GM12878 (cell line): ENCODE measurements around the gene ASPHD1. TPM values are rescaled to one million over a fixed set of nuclear protein-coding genes. Genes with fewer than 3 reads are reported as not detected.

Source experiments
- ATAC-seq: fragments of 200-7000 bp; cut with Tn5 transposase; 3 replicates; pipeline ENCODE4 v1.9.1; 2020; ENCODE audit warnings: mild to moderate bottlenecking, moderate library complexity
- BruUV-seq: library from RNA; stranded (reverse); fragments of 400-500 nt; replicated peaks from 2 replicates; lab custom pipeline; 2021; lab: Mats Ljungman, UMichigan
- CTCF ChIA-PET: fragments of 300-600 bp; sonication (Branson Sonifier 250); formaldehyde crosslinking; extraction: SDS; loops from one replicate; lab custom pipeline; 2021; ENCODE audit warnings: inconsistent platforms; lab: Yijun Ruan, JAX
- POLR2A ChIA-PET: fragments of 350-600 bp; formaldehyde crosslinking; extraction: SDS; loops from one replicate; lab custom pipeline; 2021; ENCODE audit warnings: inconsistent platforms; lab: Charles Lee
- RAD21 ChIA-PET: fragments of 300-600 bp; sonication (Branson Sonifier 250); formaldehyde crosslinking; loops from one replicate; lab custom pipeline; 2023; ENCODE audit warnings: antibody characterized with exemption; ENCODE audit not compliant: unreplicated experiment; lab: Charles Lee
- SMC1A ChIA-PET: fragments of 300-600 bp; sonication (Branson Sonifier 250); formaldehyde crosslinking; loops from one replicate; lab custom pipeline; 2023; ENCODE audit not compliant: unreplicated experiment, uncharacterized antibody; lab: Charles Lee
- DNase-seq: peaks from one replicate; pipeline ENCODE4 v3.0.0-alpha.2; 2011; ENCODE audit warnings: low read depth, low spot score
- FAIRE-seq: peaks from 3 replicates; lab custom pipeline; 2011; peaks lifted over from hg19 to GRCh38; lab: Jason Lieb, UNC
- H2AFZ ChIP-seq: 2 replicates; pipeline ENCODE4 v1.6.0; 2011; ENCODE audit warnings: low read depth, low read length, control low read depth; ENCODE audit not compliant: control insufficient read depth
- H3K27ac ChIP-seq: 2 replicates; pipeline ENCODE4 v1.5.1; 2011; ENCODE audit warnings: control low read depth; ENCODE audit not compliant: control insufficient read depth, insufficient read depth
- H3K27me3 ChIP-seq, 2 experiments: replicated peaks in 1 of 2; 2 replicates each; pipeline versions ENCODE4 v1.6.0 to v1.6.1; 2011; ENCODE audit warnings: low read length in 1 of 2; ENCODE audit not compliant: control insufficient read depth in 2 of 2, insufficient read depth in 2 of 2
- H3K36me3 ChIP-seq, 2 experiments: 2 replicates each; pipeline ENCODE4 v1.5.1; 2011; ENCODE audit warnings: low read length in 1 of 2; ENCODE audit not compliant: control insufficient read depth in 2 of 2, insufficient read depth in 2 of 2
- H3K4me1 ChIP-seq: 2 replicates; pipeline ENCODE4 v1.6.1; 2011; ENCODE audit warnings: mild to moderate bottlenecking, low read length, moderate library complexity, mixed read lengths; ENCODE audit not compliant: control insufficient read depth, insufficient read depth
- H3K4me2 ChIP-seq: 2 replicates; pipeline ENCODE4 v1.6.0; 2011; ENCODE audit warnings: control low read depth; ENCODE audit not compliant: control insufficient read depth, insufficient read depth
- H3K4me3 ChIP-seq: fragments of 200-600 bp; sonication (generic); 2 replicates; pipeline ENCODE4 v1.5.1; 2016
- H3K79me2 ChIP-seq: 2 replicates; pipeline ENCODE4 v1.6.0; 2011; ENCODE audit warnings: low read length; ENCODE audit not compliant: control insufficient read depth, insufficient read depth
- H3K9ac ChIP-seq: 2 replicates; pipeline ENCODE4 v1.8.0; 2011; ENCODE audit warnings: low read length, control low read depth, mixed read lengths; ENCODE audit not compliant: control insufficient read depth, insufficient read depth
- H3K9me3 ChIP-seq: replicated peaks from 3 replicates; pipeline ENCODE4 v1.5.1; 2011; ENCODE audit warnings: mild to moderate bottlenecking, low read length; ENCODE audit not compliant: control insufficient read depth, insufficient read depth
- H4K20me1 ChIP-seq: 2 replicates; pipeline ENCODE4 v1.6.0; 2011; ENCODE audit not compliant: control insufficient read depth, insufficient read depth
- BHLHE40 ChIP-seq, 2 experiments: fragments of 450-650 bp in 1 of 2; IDR thresholded peaks; 2 replicates each; pipeline ENCODE4 v1.6.1; 2011 to 2017; ENCODE audit warnings: low read depth in 2 of 2, borderline replicate concordance in 1 of 2, improper control_type of control experiment in 1 of 2, low read length in 1 of 2, mild to moderate bottlenecking in 1 of 2
- CEBPB ChIP-seq, 2 experiments: fragments of 150-350 bp in 1 of 2; IDR thresholded peaks; 2 replicates each; pipeline ENCODE4 v1.6.1; 2012 to 2014; ENCODE audit warnings: low read depth in 2 of 2, low read length in 2 of 2, borderline replicate concordance in 1 of 2, inconsistent platforms in 1 of 2
- CREB1 ChIP-seq: IDR thresholded peaks from 2 replicates; pipeline ENCODE4 v1.6.1; 2012; ENCODE audit warnings: low read depth, mild to moderate bottlenecking, inconsistent platforms
- E2F8 ChIP-seq: fragments of 450-650 bp; IDR thresholded peaks from 2 replicates; pipeline ENCODE4 v1.6.1; 2018; ENCODE audit warnings: mild to moderate bottlenecking, low read depth, moderate library complexity; ENCODE audit not compliant: partially characterized antibody
- EP300 ChIP-seq, 2 experiments: fragments of 150-350 bp in 1 of 2; IDR thresholded peaks; 2 replicates each; pipeline ENCODE4 v1.6.1; 2011 to 2012; ENCODE audit warnings: low read depth in 2 of 2, low read length in 2 of 2, borderline replicate concordance in 1 of 2, improper control_type of control experiment in 1 of 2, inconsistent platforms in 1 of 2; ENCODE audit not compliant: control insufficient read depth in 1 of 2
- IRF5 ChIP-seq: fragments of 450-650 bp; IDR thresholded peaks from 2 replicates; pipeline ENCODE4 v1.6.1; 2017; ENCODE audit warnings: borderline replicate concordance
- JUND ChIP-seq: IDR thresholded peaks from 2 replicates; pipeline ENCODE4 v1.6.1; 2012; ENCODE audit warnings: low read depth, mild to moderate bottlenecking, low read length, improper control_type of control experiment, moderate library complexity
- NFYB ChIP-seq: IDR thresholded peaks from 2 replicates; pipeline ENCODE4 v1.6.1; 2011; ENCODE audit warnings: low read depth, mild to moderate bottlenecking, low read length, improper control_type of control experiment, moderate library complexity; ENCODE audit not compliant: insufficient read depth
- POLR2AphosphoS5 ChIP-seq: IDR thresholded peaks from 2 replicates; pipeline ENCODE4 v1.6.1; 2011; ENCODE audit warnings: mild to moderate bottlenecking, low read length, inconsistent platforms
- RBBP5 ChIP-seq: fragments of 200-600 bp; sonication (generic); conservative IDR thresholded peaks from 2 replicates; pipeline ENCODE4 v1.6.1; 2016
- SKIL ChIP-seq: fragments of 450-650 bp; IDR thresholded peaks from 2 replicates; pipeline ENCODE4 v1.6.1; 2017; ENCODE audit warnings: mild to moderate bottlenecking, low read depth, inconsistent platforms; ENCODE audit not compliant: poor library complexity, severe bottlenecking
- SMAD5 ChIP-seq: IDR thresholded peaks from 2 replicates; pipeline ENCODE4 v1.6.1; 2016; ENCODE audit warnings: antibody characterized with exemption, low read depth
- USF1 ChIP-seq: IDR thresholded peaks from 2 replicates; pipeline ENCODE4 v1.6.1; 2011; ENCODE audit warnings: borderline replicate concordance, low read depth, mild to moderate bottlenecking, moderate library complexity, mixed read lengths, low read length; ENCODE audit not compliant: insufficient read depth; ENCODE audit errors: extremely low read length
- ZBED1 ChIP-seq: IDR thresholded peaks from 2 replicates; pipeline ENCODE4 v1.6.1; 2016; ENCODE audit warnings: borderline replicate concordance
- ZNF274 ChIP-seq: IDR thresholded peaks from one replicate; pipeline ENCODE4 v1.8.0; 2011; ENCODE audit not compliant: insufficient read length, insufficient read depth
- WGBS: methylation state at CpG from one replicate; pipeline ENCODE4 v1.1.6; 2016; ENCODE audit warnings: low lambda C conversion rate; ENCODE audit not compliant: insufficient replicate concordance, insufficient coverage; ENCODE audit errors: missing lambda C conversion rate; 5-methylcytosine and 5-hydroxymethylcytosine counted together
- in situ Hi-C: fragments of 300-500 bp; cut with MboI; formaldehyde crosslinking; loops from 9 replicates; pipeline ENCODE4 v1.14.3; 2018; ENCODE audit warnings: mixed read lengths
- intact Hi-C: fragments of 100-400 bp; cut with micrococcal nuclease; formaldehyde crosslinking; loops from one replicate; pipeline ENCODE4 v1.14.2; 2022; ENCODE audit not compliant: unreplicated experiment
- polyA plus RNA-seq, 11 experiments: library from polyadenylated mRNA; depleted of rRNA in 4 of 11; unstranded in 6 of 11; stranded (reverse) in 5 of 11; fragments of >200 nt; fragmentation: Nextera tagmentation in 4 of 11; fragmentation: Illumina TruSeq in 1 of 11; extraction: Ambion mirVana in 4 of 11; extraction: Trizol in 1 of 11; gene quantifications; 1 replicate in 1 of 11; 2 replicates in 10 of 11; pipeline versions ENCODE4 v1.2.1 to v1.2.3, GENCODE V29; 2011 to 2016; ENCODE audit warnings: inconsistent platforms in 2 of 11, missing spikeins in 2 of 11, low read depth in 1 of 11
- total RNA-seq, 4 experiments: library from RNA; depleted of rRNA in 3 of 4; stranded (reverse); fragments of >200 nt in 3 of 4; fragmentation: Illumina TruSeq in 1 of 4; extraction: Trizol in 1 of 4; gene quantifications; 2 replicates each; pipeline versions ENCODE4 v1.2.1 to v1.2.3, GENCODE V29; 2013 to 2021

Gene ASPHD1
- total and polyA plus RNA-seq, 10 of the 15 experiments (the other 5 are each of a cell fraction or from before 2014, with no cell fraction given), result not detected

GRCh38 chr16:29921034-29921385 lies 20.7 kb downstream of the ASPHD1 start:
- Histone ChIP-seq H4K20me1 (no peaks in the 10 kb centered on the region), H3K36me3 (peaks cover 0 to 9% of the 10 kb centered on the region in 2 experiments; a peak in 3 of 4 replicates), H3K4me1 (no peaks in the 10 kb centered on the region; the same call in 1 of the 2 replicates), H3K4me2 (no peak overlapping the region), H3K4me3 (no peak overlapping the region), H2AFZ (no peak overlapping the region), H3K27ac (no peak overlapping the region), H3K9ac (no peak overlapping the region), H3K9me3 (no peaks in the 10 kb centered on the region), H3K27me3 (no peaks in the 10 kb centered on the region), H3K79me2 (peaks cover 11% of the 10 kb centered on the region)
- no peak for FAIRE-seq
- in situ Hi-C loops (no loop called here), intact Hi-C loops (loop anchor here (10.0 kb wide), 1 partner anchor 56 kb away; the partner anchor contains the start of gene CDIPT)
- CTCF ChIA-PET, result interaction anchor here (0.9 kb wide), 1 partner anchor 52 kb away, joined by 4 read pairs; no protein-coding TSS in a partner anchor
- SMC1A ChIA-PET, result interaction anchor here (1.0 to 1.1 kb wide), 2 partner anchors 40 to 55 kb away, joined by 3 to 4 read pairs; no protein-coding TSS in a partner anchor
- DNase-seq, result no peak
- POLR2A ChIA-PET, result no interaction called here
- TF ChIP-seq NFYB (no peak), SMAD5 (no peak), SKIL (no peak), JUND (no peak), BHLHE40 (IDR thresholded peaks at IDR 0.05; ENCODE audit: borderline replicate concordance in 1 of 2, low read depth in 2 of 2, low read length in 1 of 2) (no peak), ZNF274 (no peak), CREB1 (no peak), RBBP5 (no peak), EP300 (IDR thresholded peaks at IDR 0.05; ENCODE audit: borderline replicate concordance in 1 of 2, control insufficient read depth in 1 of 2, low read depth in 2 of 2, low read length in 2 of 2) (no peak), IRF5 (no peak), E2F8 (no peak), USF1 (no peak), ZBED1 (no peak), POLR2AphosphoS5 (no peak), CEBPB (IDR thresholded peaks at IDR 0.05; ENCODE audit: borderline replicate concordance in 1 of 2, low read depth in 2 of 2, low read length in 2 of 2) (no peak)
- WGBS, result 95% methylated on average over 3 of the region's 3 CpGs
- ATAC-seq, result no peak
- RAD21 ChIA-PET, result interaction anchor here (0.7 kb wide), 1 partner anchor 52 kb away, joined by 3 read pairs; no protein-coding TSS in a partner anchor
- BruUV-seq, result no TSS peak
